ENCODE results near the gene TAF15.

GRCh38 chr17:35855965-35856364 lies 46.7 kb downstream of the TAF15 start:
- TF ChIP-seq POLR2A (IDR thresholded peaks at IDR 0.05): no peak
- TF ChIP-seq POLR2AphosphoS5 (IDR thresholded peaks at IDR 0.05): no peak
- no peak for TF ChIP-seq CTCF (IDR thresholded peaks at IDR 0.05)

Data from prostate gland (tissue), 2 donors.